ENCODE measurements around the gene CPNE5.

Gene CPNE5

DNA sequence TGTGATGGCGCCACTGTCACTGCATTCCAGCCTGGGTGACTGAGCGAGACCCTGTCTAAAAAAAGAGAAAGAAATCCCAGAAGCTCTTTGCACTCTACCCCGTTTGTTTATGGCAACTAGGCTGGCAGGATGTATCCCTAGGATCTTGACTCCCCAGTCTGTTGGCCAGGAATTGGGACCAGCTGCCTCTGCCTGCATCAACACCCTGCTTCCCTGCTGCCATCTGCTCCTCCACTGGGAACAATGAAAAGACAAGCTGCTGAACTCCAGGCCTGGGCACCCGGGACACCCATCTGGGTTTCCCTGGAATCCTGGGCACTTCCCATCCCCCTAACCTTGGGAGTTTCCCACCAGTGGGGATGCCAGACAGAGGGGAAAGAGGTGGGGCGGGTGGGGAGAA, 64.9 kb downstream of the CPNE5 start:
- Histone ChIP-seq H3K23ac (ENCODE audit: low read length) (no peak overlapping the region), H2BK5ac (ENCODE audit: low read depth, low read length, poor library complexity) (no peak overlapping the region), H3K9ac (ENCODE audit: low read length) (no peak overlapping the region), H3K14ac (ENCODE audit: low read length) (no peak overlapping the region), H4K91ac (ENCODE audit: low read depth, low read length) (no peak overlapping the region), H2BK12ac (ENCODE audit: low read length) (no peak overlapping the region), H3K4me2 (ENCODE audit: low read length) (no peak overlapping the region), H4K12ac (ENCODE audit: low read depth, low read length) (no peak overlapping the region), H3K36me3 (ENCODE audit: control insufficient read depth in 1 of 2, insufficient read depth in 2 of 2, low read length in 2 of 2) (no peaks in the 10 kb centered on the region), H2BK120ac (ENCODE audit: insufficient read depth, low read length, poor library complexity) (no peak overlapping the region), H3K79me2 (ENCODE audit: control insufficient read depth, insufficient read depth, low read length, poor library complexity) (no peaks in the 10 kb centered on the region), H4K8ac (ENCODE audit: low read depth, low read length) (no peak overlapping the region), H3K27ac (ENCODE audit: low read depth, low read length) (no peak overlapping the region), H3K9me3 (ENCODE audit: insufficient read depth, low read depth, low read length) (no peaks in the 10 kb centered on the region), H2AFZ (ENCODE audit: insufficient read depth, low read length, poor library complexity) (no peak overlapping the region), H3K4me3 (ENCODE audit: low read depth, low read length) (no peak overlapping the region), H3K4ac (ENCODE audit: low read depth, low read length) (no peak overlapping the region), H2AK5ac (ENCODE audit: low read length) (no peak overlapping the region), H3K79me1 (ENCODE audit: low read length) (no peaks in the 10 kb centered on the region), H3K4me1 (ENCODE audit: control insufficient read depth in 1 of 2, insufficient read depth in 2 of 2, low read length in 2 of 2) (peaks cover 0 to 6% of the 10 kb centered on the region in 2 experiments), H3K18ac (ENCODE audit: low read length) (no peak overlapping the region), H3K27me3 (ENCODE audit: insufficient read depth, low read length) (no peaks in the 10 kb centered on the region)
- no peak for DNase-seq
- WGBS (ENCODE audit: extremely low coverage, insufficient coverage, insufficient read length) = no CpG with 5 or more reads among the region's 5 CpGs

DNA sequence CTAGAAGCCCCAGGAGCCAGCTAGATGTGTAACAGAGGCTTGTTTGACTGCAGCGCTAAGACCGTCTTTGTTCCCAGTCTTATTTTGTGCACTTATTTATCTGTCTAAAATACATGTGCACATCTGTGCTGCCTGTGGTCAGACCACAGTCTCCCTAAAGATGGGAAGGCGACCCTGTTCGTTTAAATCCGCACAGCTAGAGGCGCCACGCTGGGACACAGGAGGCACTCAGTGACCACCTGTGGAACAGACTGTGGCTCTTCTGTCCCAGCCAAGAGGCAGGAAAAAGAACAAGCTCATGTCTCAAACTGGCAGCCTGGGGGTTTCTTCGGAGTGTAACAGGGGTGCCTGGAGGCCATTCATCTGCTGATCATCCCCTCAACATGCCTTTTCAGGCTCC, 66.8 kb downstream of the CPNE5 start:
- WGBS (ENCODE audit: extremely low coverage, insufficient coverage, insufficient read length) = no CpG with 5 or more reads among the region's 8 CpGs
- Histone ChIP-seq H2AFZ (ENCODE audit: insufficient read depth, low read length, poor library complexity) (no peak overlapping the region), H3K27me3 (ENCODE audit: insufficient read depth, low read length) (no peaks in the 10 kb centered on the region), H3K79me1 (ENCODE audit: low read length) (peaks cover 3% of the 10 kb centered on the region), H3K79me2 (ENCODE audit: control insufficient read depth, insufficient read depth, low read length, poor library complexity) (no peaks in the 10 kb centered on the region), H2BK12ac (ENCODE audit: low read length) (no peak overlapping the region), H3K4me2 (ENCODE audit: low read length) (no peak overlapping the region), H3K36me3 (ENCODE audit: control insufficient read depth in 1 of 2, insufficient read depth in 2 of 2, low read length in 2 of 2) (no peaks in the 10 kb centered on the region), H3K18ac (ENCODE audit: low read length) (no peak overlapping the region), H2AK5ac (ENCODE audit: low read length) (no peak overlapping the region), H3K23ac (ENCODE audit: low read length) (no peak overlapping the region), H4K12ac (ENCODE audit: low read depth, low read length) (no peak overlapping the region), H3K4ac (ENCODE audit: low read depth, low read length) (no peak overlapping the region), H2BK120ac (ENCODE audit: insufficient read depth, low read length, poor library complexity) (no peak overlapping the region), H4K8ac (ENCODE audit: low read depth, low read length) (peak overlapping the region; percentile 18), H3K4me3 (ENCODE audit: low read depth, low read length) (no peak overlapping the region), H3K9me3 (ENCODE audit: insufficient read depth, low read depth, low read length) (no peaks in the 10 kb centered on the region), H3K9ac (ENCODE audit: low read length) (no peak overlapping the region), H3K27ac (ENCODE audit: low read depth, low read length) (no peak overlapping the region), H3K4me1 (ENCODE audit: control insufficient read depth in 1 of 2, insufficient read depth in 2 of 2, low read length in 2 of 2) (peaks cover 0 to 12% of the 10 kb centered on the region in 2 experiments), H3K14ac (ENCODE audit: low read length) (no peak overlapping the region), H2BK5ac (ENCODE audit: low read depth, low read length, poor library complexity) (no peak overlapping the region), H4K91ac (ENCODE audit: low read depth, low read length) (no peak overlapping the region)
- no peak for DNase-seq

DNA sequence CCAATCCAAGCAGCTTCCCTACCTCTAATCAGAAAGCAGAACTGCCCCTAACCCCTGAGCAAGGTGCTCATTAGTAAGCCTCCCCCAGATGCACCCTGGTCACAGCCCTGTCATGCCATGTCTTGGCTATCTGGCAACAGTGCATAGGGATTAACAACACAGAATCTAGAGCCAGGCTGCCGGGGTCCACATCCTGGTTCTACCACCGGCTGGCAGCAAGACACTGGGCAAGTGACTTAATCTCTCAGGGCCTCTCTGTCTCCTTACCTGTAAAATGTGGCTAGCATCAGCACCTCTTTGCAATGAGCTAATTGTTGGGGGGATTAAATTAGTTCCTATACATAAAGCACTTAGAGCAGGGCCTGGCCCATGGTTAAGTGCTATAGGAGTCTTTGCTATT, 68.1 kb downstream of the CPNE5 start:
- Histone ChIP-seq H2BK12ac (ENCODE audit: low read length) (no peak overlapping the region), H3K4me2 (ENCODE audit: low read length) (no peak overlapping the region), H3K9ac (ENCODE audit: low read length) (no peak overlapping the region), H3K9me3 (ENCODE audit: insufficient read depth, low read depth, low read length) (no peaks in the 10 kb centered on the region), H4K12ac (ENCODE audit: low read depth, low read length) (no peak overlapping the region), H4K8ac (ENCODE audit: low read depth, low read length) (no peak overlapping the region), H3K18ac (ENCODE audit: low read length) (no peak overlapping the region), H2BK120ac (ENCODE audit: insufficient read depth, low read length, poor library complexity) (no peak overlapping the region), H2AFZ (ENCODE audit: insufficient read depth, low read length, poor library complexity) (no peak overlapping the region), H3K36me3 (ENCODE audit: control insufficient read depth in 1 of 2, insufficient read depth in 2 of 2, low read length in 2 of 2) (no peaks in the 10 kb centered on the region), H3K27ac (ENCODE audit: low read depth, low read length) (no peak overlapping the region), H3K4me1 (ENCODE audit: control insufficient read depth in 1 of 2, insufficient read depth in 2 of 2, low read length in 2 of 2) (peaks cover 0 to 12% of the 10 kb centered on the region in 2 experiments), H3K4ac (ENCODE audit: low read depth, low read length) (no peak overlapping the region), H2AK5ac (ENCODE audit: low read length) (no peak overlapping the region), H3K27me3 (ENCODE audit: insufficient read depth, low read length) (no peaks in the 10 kb centered on the region), H3K23ac (ENCODE audit: low read length) (no peak overlapping the region), H3K4me3 (ENCODE audit: low read depth, low read length) (no peak overlapping the region), H4K91ac (ENCODE audit: low read depth, low read length) (no peak overlapping the region), H3K79me2 (ENCODE audit: control insufficient read depth, insufficient read depth, low read length, poor library complexity) (no peaks in the 10 kb centered on the region), H2BK5ac (ENCODE audit: low read depth, low read length, poor library complexity) (no peak overlapping the region), H3K79me1 (ENCODE audit: low read length) (peaks cover 3% of the 10 kb centered on the region), H3K14ac (ENCODE audit: low read length) (no peak overlapping the region)
- no CpG with 5 or more reads among the region's 2 CpGs for WGBS (ENCODE audit: extremely low coverage, insufficient coverage, insufficient read length)
- DNase-seq = no peak

DNA sequence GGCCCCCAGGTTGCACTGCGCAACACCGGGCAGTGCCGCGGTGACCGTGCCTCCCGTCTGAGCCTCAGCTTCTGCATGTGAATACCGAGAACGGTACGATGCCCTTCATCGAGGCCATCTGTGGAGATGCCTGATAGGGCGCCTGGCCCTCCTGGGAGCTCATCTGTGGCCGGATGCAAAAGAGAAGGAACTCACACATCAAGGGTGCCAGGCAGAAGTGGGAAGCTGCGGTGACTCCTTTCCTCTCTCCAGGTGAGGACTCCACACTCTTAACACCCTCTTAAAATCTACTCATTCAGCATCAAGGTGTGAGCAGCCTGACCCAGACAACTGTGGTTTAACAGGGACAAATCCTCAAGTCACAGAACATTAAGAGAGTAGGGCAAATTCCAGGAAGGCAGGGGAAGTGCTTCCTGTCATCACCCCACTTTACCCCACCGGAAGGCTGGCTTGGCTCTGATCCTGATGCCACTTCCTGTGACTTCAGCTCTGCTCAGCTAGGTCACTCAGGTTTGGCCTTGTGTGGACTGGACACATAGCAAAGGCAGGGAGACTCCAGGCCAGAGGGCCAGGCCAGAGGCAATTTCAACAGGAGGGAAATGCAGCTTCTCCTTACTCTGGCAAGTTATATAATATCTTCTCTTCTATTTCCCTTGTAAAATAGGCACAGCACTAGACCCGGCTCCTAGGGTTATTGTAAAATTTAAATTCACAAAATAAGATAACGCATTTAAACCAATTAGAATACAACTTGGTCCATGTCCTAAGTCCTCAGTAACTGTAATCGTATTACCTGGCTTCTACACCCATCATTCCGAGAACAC, 69.4 kb downstream of the CPNE5 start:
- Histone ChIP-seq H3K79me2 (ENCODE audit: control insufficient read depth, insufficient read depth, low read length, poor library complexity) (no peaks in the 10 kb centered on the region), H4K12ac (ENCODE audit: low read depth, low read length) (no peak overlapping the region), H3K9me3 (ENCODE audit: insufficient read depth, low read depth, low read length) (no peaks in the 10 kb centered on the region), H3K4ac (ENCODE audit: low read depth, low read length) (no peak overlapping the region), H3K14ac (ENCODE audit: low read length) (no peak overlapping the region), H3K36me3 (ENCODE audit: control insufficient read depth in 1 of 2, insufficient read depth in 2 of 2, low read length in 2 of 2) (no peaks in the 10 kb centered on the region), H2AFZ (ENCODE audit: insufficient read depth, low read length, poor library complexity) (no peak overlapping the region), H2AK5ac (ENCODE audit: low read length) (no peak overlapping the region), H3K23ac (ENCODE audit: low read length) (no peak overlapping the region), H3K79me1 (ENCODE audit: low read length) (peaks cover 3% of the 10 kb centered on the region), H3K27ac (ENCODE audit: low read depth, low read length) (no peak overlapping the region), H2BK120ac (ENCODE audit: insufficient read depth, low read length, poor library complexity) (no peak overlapping the region), H2BK5ac (ENCODE audit: low read depth, low read length, poor library complexity) (no peak overlapping the region), H3K18ac (ENCODE audit: low read length) (no peak overlapping the region), H4K8ac (ENCODE audit: low read depth, low read length) (peak overlapping the region; percentile 6), H3K27me3 (ENCODE audit: insufficient read depth, low read length) (no peaks in the 10 kb centered on the region), H3K4me3 (ENCODE audit: low read depth, low read length) (no peak overlapping the region), H2BK12ac (ENCODE audit: low read length) (no peak overlapping the region), H3K4me1 (ENCODE audit: control insufficient read depth in 1 of 2, insufficient read depth in 2 of 2, low read length in 2 of 2) (peaks cover 0 to 12% of the 10 kb centered on the region in 2 experiments), H3K9ac (ENCODE audit: low read length) (no peak overlapping the region), H3K4me2 (ENCODE audit: low read length) (no peak overlapping the region), H4K91ac (ENCODE audit: low read depth, low read length) (no peak overlapping the region)
- no peak for DNase-seq
- WGBS (ENCODE audit: extremely low coverage, insufficient coverage, insufficient read length) = no CpG with 5 or more reads among the region's 18 CpGs
